CD4-positive, alpha-beta T cell treated with Interferon gamma for 1 hour (primary cell): ENCODE results near the gene TTC34.

ENCODE experiments used
- DNase-seq: peaks from one replicate; pipeline ENCODE4 v3.0.0-alpha.2; 2020

Gene TTC34

GRCh38 chr1:2625311-2625710, 176.2 kb downstream of the TTC34 start:
- no peak for DNase-seq

DNA sequence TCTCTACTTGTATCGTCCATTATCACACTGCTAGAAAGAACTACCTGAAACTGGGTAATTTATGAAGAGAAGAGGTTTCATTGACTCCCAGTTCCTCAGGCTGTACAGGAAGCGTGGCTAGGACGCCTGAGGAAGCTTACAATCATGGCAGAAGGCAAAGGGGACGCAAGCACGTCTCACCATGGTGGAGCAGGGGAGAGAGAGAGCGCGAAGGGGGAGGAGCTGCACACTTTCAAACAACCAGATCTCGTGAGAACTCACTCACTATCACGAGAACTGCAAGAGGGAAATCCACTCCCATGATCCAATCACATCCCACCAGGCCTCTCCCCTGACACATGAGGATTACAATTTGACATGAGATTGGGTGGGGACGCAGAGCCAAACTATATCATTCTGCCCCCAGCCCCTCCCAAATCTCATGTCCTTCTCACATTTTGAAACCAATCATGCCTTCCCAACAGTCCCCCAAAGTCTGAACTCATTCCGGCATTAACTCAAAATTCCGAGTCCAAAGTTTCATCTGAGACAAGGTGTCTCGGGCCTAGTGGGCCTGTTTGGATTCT, 176.7 kb downstream of the TTC34 start:
- no peak for DNase-seq

DNA sequence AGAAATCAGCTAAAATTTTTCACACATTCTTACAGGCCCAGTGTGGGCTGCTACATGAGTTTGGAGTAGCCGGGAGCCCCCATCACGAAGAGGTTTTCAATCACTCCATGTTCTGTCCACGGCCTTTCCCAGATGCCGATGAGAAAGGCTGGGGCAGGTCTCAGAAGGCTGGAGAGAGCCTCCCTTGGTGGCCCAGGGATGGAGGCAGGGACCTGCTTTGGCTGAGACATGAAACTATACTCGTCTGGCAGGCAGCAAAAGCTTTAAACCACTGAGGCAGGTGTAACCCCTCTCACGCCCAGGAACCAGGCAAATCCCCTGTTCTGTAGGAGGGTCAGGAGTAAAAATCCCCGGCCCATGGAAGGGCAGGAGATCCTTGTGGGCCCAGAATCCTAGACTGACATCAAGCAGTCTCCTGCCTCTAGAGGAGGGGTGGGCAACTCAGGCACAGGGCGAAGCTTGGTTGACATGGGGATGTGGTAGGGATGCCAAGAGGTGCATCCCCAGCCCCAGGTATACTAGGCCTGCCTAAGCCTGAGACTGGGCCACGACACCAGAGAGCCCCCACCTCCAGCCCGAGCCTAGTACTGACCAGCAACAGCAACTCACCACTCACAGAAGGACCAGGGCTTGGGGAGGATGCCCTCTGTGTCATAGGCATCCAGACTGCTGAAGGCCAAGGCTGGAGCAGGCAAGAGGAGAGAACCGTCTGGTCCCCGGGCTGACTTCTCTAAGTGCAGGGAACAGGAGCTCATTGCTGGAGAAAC, 177.7 kb downstream of the TTC34 start:
- DNase-seq, result no peak

DNA sequence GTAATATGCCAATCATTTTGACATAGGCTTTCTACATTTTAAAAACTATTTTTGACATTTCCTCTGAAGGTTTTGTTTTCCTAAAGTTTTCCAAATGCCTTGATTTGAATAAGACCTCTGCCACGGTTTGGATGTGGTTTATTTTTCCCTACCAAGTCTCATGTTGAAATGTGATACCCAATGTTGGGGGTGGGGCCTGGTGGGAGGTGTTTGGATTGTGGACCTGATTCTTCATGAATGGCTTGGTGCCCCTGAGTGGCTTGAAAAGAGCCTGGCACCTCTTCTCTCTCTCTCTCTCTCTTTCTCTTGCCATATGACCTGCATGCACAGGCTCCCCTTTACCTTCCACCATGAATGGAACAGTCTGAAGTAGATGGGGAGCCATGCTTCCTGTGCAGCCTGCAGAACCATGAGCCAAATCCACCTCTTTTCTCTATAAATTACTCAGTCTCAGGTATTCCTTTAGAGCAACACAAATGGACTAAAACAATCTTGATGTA, 183.5 kb downstream of the TTC34 start:
- no peak for DNase-seq

GRCh38 chr1:2614145-2614544, 187.3 kb downstream of the TTC34 start:
- no peak for DNase-seq

DNA sequence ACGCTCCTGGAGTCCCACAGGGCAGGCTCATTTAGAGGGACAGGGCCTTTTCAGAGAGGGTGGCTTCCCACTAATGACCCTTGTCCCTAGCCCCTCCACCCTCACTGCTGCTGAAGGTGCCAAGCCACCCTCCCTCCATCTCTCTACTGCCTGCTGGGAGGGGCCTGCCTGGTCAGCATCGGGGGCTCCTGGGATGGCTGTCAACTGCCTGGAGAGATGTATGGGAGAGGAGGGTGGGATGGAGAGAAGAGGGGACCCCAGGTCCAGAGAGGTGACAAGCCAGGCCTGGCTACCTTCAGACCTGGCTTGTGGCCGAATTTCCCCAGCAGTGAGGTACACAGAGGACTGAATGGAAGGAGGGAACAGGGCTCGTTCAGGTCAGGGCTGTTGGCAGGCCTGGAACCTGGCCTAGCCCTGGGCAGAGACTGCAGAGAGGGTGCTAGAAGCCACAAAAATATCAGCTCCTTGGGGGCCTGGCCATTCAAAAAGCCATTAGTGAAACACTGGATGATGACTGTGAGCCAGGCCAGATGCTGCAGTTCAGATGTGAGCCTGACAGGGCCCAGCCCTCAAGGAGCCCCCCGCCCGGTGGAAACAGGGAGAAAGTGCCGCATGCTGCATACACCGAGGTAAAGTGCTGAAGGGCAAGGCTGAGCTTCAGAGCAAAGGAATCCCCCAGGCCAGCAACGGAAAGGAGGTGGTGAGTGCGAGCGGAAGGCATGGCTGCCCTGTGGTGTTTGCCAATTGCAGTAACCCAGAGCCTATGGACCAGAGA, 188.7 kb downstream of the TTC34 start:
- no peak for DNase-seq

- DNase-seq, result no peak
Measured at GRCh38 chr1:2611621-2612437, 189.7 kb downstream of the TTC34 start.

- DNase-seq, result peak; percentile 12
Measured at GRCh38 chr1:2611031-2611501, 190.4 kb downstream of the TTC34 start.

GRCh38 chr1:2610036-2610959, 191.2 kb downstream of the TTC34 start:
- DNase-seq, result no peak

DNA sequence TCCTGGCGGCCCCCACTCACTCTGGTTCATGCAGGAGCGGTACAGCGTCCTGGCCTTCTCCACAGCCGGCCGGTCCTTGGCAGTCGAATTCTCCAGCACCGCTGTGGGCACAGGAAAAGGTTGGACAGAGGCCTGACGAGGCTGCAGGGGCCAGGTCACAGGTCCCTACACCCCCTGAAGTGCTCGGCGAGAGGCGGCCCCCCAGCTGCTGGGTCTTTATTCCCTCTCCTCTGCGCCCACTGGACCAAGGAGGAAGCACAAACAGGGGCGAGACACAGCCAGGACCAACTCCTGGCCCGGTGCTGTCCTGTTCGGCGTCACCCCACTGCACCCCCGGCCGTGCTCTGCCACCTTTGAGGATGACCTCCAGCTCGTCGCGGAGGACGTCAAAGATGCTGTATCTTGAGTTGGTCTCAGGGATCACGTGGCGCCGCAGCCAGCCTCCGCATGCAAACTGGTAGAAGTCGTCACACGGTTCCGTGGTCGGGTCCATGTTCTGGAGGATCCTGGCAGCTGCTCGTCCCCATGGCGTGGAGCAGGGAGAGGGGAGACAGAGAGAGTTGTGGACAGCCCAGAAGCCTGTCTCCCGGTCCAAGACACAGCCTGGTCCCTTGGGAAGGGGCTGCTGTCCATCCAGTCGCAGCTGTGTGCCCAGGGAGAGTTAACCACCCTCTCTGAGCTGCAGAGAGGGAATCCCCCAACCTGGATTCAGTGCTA, 192.0 kb downstream of the TTC34 start:
- DNase-seq, result no peak

- DNase-seq, result no peak
Measured at GRCh38 chr1:2607641-2608091, 193.8 kb downstream of the TTC34 start.

- DNase-seq, result no peak
Measured at GRCh38 chr1:2606881-2607621, 194.4 kb downstream of the TTC34 start.

- no peak for DNase-seq
Measured at GRCh38 chr1:2606396-2606880, 195.1 kb downstream of the TTC34 start.

- no peak for DNase-seq
Measured at GRCh38 chr1:2605509-2606395, 195.7 kb downstream of the TTC34 start.

DNA sequence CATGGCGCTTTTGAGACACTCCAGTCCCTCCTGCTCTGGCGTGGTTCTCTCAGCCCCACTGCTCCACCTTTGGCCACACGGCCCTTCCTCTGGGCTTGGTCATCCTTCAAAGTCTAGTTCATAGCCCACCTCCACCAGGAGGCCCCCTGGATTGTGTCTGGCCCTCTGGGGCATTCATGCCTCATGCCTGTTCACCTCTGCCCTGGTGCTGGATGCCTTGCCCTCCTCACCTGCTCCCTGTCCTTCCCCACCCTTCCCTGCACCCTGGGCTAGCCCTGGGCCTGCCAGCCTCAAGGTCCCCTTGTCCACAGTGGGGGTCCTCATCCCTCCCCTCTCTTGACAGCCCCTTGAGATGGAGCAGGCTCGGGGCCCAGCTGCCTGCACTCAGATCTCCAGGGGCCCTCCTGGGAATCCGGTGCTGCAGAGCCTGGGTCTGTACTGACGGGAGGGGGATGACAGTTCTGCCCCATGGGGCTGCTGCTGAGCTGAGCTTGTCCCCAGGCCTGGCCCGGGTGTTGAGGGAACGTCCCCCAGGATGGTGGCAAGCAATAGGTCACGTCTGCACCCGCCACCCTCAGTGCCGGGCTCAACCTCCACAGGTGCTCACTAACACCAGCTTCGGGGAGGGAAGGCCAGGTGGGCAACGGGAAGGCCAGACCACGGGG, 196.5 kb downstream of the TTC34 start:
- no peak for DNase-seq

GRCh38 chr1:2604156-2604843, 197.2 kb downstream of the TTC34 start:
- no peak for DNase-seq

GRCh38 chr1:2603521-2604155, 197.9 kb downstream of the TTC34 start:
- no peak for DNase-seq
